DND-41 (cell line): ENCODE results near the gene DENND6B.

ENCODE experiments used
- ATAC-seq: fragments of 200-7000 bp; cut with Tn5 transposase; 3 replicates; pipeline ENCODE4 v1.9.1; 2021; ENCODE audit warnings: low read depth; ENCODE audit not compliant: insufficient read depth
- DNase-seq: peaks from one replicate; pipeline ENCODE4 v3.0.0-alpha.2; 2020
- H2AFZ ChIP-seq: 2 replicates; pipeline ENCODE4 v1.6.0; 2012; ENCODE audit warnings: low read depth, low read length
- H3K27ac ChIP-seq: 2 replicates; pipeline ENCODE4 v1.5.1; 2012; ENCODE audit warnings: low read length, inconsistent platforms
- H3K27me3 ChIP-seq: fragments of 200-600 bp; sonication (generic); 2 replicates; pipeline ENCODE4 v1.6.0; 2012; ENCODE audit warnings: low read length, mild to moderate bottlenecking, inconsistent platforms; ENCODE audit not compliant: insufficient read depth, poor library complexity
- H3K36me3 ChIP-seq: 2 replicates; pipeline ENCODE4 v1.5.1; 2012; ENCODE audit warnings: low read length, inconsistent platforms; ENCODE audit not compliant: insufficient read depth
- H3K4me1 ChIP-seq: 2 replicates; pipeline ENCODE4 v1.5.1; 2012; ENCODE audit warnings: mild to moderate bottlenecking, low read length; ENCODE audit not compliant: insufficient read depth
- H3K4me2 ChIP-seq: 2 replicates; pipeline ENCODE4 v1.6.0; 2012; ENCODE audit warnings: mild to moderate bottlenecking, moderate library complexity, low read length, inconsistent platforms; ENCODE audit not compliant: insufficient read depth
- H3K4me3 ChIP-seq, 2 experiments: fragments of 200-600 bp in 1 of 2; shearing (Covaris generic) in 1 of 2; 2 replicates each; pipeline ENCODE4 v1.5.1; 2012 to 2016; ENCODE audit warnings: inconsistent platforms in 2 of 2, low read length in 2 of 2, mild to moderate bottlenecking in 2 of 2, low read depth in 1 of 2, moderate library complexity in 1 of 2
- H3K79me2 ChIP-seq: 2 replicates; pipeline ENCODE4 v1.6.0; 2012; ENCODE audit warnings: low read length, inconsistent platforms; ENCODE audit not compliant: insufficient read depth
- H3K9ac ChIP-seq: 2 replicates; pipeline ENCODE4 v1.6.0; 2012; ENCODE audit warnings: low read depth, mild to moderate bottlenecking, inconsistent platforms, low read length, moderate library complexity
- H3K9me3 ChIP-seq: 2 replicates; pipeline ENCODE4 v1.5.1; 2012; ENCODE audit warnings: low read length, moderate library complexity, mild to moderate bottlenecking, inconsistent platforms; ENCODE audit not compliant: insufficient read depth, severe bottlenecking
- H4K20me1 ChIP-seq: 2 replicates; pipeline ENCODE4 v1.6.0; 2012; ENCODE audit warnings: low read length; ENCODE audit not compliant: insufficient read depth
- CTCF ChIP-seq: IDR thresholded peaks from 2 replicates; pipeline ENCODE4 v1.5.1; 2012; ENCODE audit warnings: borderline replicate concordance, low read length, moderate library complexity, mild to moderate bottlenecking; ENCODE audit not compliant: poor library complexity, severe bottlenecking; ENCODE audit errors: extremely low read depth
- EZH2 ChIP-seq: IDR thresholded peaks from 3 replicates; pipeline ENCODE4 v1.6.1; 2012; ENCODE audit warnings: borderline replicate concordance, low read depth, mild to moderate bottlenecking, moderate library complexity, low read length, inconsistent platforms; ENCODE audit not compliant: severe bottlenecking

DENND6B gene

DNA sequence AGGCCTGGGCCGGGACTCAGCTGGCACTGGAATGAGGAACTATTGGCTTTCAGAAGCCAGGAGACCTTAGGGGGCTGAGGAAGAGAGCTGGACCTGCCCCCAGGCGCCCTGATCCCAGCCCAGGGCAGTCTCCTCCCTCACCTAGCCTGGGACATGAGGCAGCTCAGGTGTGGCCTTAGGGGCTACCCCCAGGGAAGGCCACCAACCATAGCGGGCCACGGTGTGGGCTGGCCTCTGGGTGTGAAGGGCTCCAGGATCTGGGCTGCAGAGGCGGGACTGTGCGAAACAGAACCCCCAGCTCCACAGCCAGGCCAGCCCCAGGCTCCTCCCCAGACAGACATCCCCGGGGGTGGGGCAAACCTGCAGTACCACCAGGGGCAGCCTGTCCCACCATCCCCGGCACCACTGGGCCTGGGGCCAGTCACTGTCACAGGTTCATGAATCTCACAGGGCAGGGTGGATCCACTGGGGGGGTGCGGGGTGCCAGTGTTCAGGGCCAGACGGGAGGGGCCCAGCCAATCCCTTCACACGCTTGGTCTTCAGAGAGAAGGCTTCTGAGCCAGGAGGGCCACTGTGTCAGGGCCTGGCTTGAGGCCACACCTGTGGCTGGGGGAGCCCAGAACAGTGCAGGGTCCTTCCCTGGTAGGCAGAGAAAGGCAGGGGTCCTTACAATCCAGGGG is 22.8 kb downstream of the DENND6B start:
- H2AFZ ChIP-seq = no peak overlapping the region
- H3K4me1 ChIP-seq = peaks cover 15% of the 10 kb centered on the region
- DNase-seq (no peak), ATAC-seq (no peak)
- no peak overlapping the region for H3K4me2 ChIP-seq
- no peaks in the 10 kb centered on the region for H3K79me2 ChIP-seq
- H3K9me3 ChIP-seq = no peaks in the 10 kb centered on the region
- H3K27me3 ChIP-seq = peaks cover 19% of the 10 kb centered on the region
- no peak overlapping the region for H3K4me3 ChIP-seq
- H3K36me3 ChIP-seq = no peaks in the 10 kb centered on the region
- no peak overlapping the region for H3K27ac ChIP-seq
- H4K20me1 ChIP-seq = peaks cover 26% of the 10 kb centered on the region
- TF ChIP-seq EZH2 (no peak), CTCF (no peak)
- H3K9ac ChIP-seq = no peak overlapping the region

- Histone ChIP-seq H3K4me1 (peaks cover 15% of the 10 kb centered on the region), H3K9me3 (no peaks in the 10 kb centered on the region), H3K27me3 (peaks cover 19% of the 10 kb centered on the region), H3K27ac (no peak overlapping the region), H3K79me2 (no peaks in the 10 kb centered on the region), H3K36me3 (no peaks in the 10 kb centered on the region), H3K4me3 (no peak overlapping the region), H3K4me2 (no peak overlapping the region), H2AFZ (no peak overlapping the region), H4K20me1 (peaks cover 26% of the 10 kb centered on the region), H3K9ac (no peak overlapping the region)
- DNase-seq (no peak), ATAC-seq (no peak)
- TF ChIP-seq CTCF (no peak), EZH2 (no peak)
Measured at GRCh38 chr22:50303515-50303847, 23.3 kb downstream of the DENND6B start.

GRCh38 chr22:50302564-50302963 is 24.2 kb downstream of the DENND6B start:
- H3K36me3 ChIP-seq = no peaks in the 10 kb centered on the region
- H2AFZ ChIP-seq = no peak overlapping the region
- no peak overlapping the region for H3K27ac ChIP-seq
- ATAC-seq = no peak
- TF ChIP-seq CTCF (no peak), EZH2 (no peak)
- no peak overlapping the region for H3K9ac ChIP-seq
- H4K20me1 ChIP-seq = peaks cover 25% of the 10 kb centered on the region
- H3K4me3 ChIP-seq = no peak overlapping the region
- H3K27me3 ChIP-seq = peaks cover 17% of the 10 kb centered on the region
- no peak for DNase-seq
- no peaks in the 10 kb centered on the region for H3K79me2 ChIP-seq
- H3K9me3 ChIP-seq = no peaks in the 10 kb centered on the region
- H3K4me1 ChIP-seq = peaks cover 15% of the 10 kb centered on the region
- H3K4me2 ChIP-seq = no peak overlapping the region
